Measurements from ENCODE around the gene FNIP2. TPM values are rescaled to one million over a fixed set of nuclear protein-coding genes. Genes with fewer than 3 reads are reported as not detected.

The FNIP2 gene
- polyA plus RNA-seq, 1 of the 3 experiments (the other 2 are of a cell fraction) = 0.97 TPM

- DNase-seq = no peak
- no peaks in the 10 kb centered on the region for H3K9me3 ChIP-seq
- H3K4me2 ChIP-seq = peak overlapping the region; percentile 28; the same call in 1 of the 2 replicates
- POLR2A ChIA-PET = no interaction called here
- no peaks in the 10 kb centered on the region; the same call in 1 of the 2 replicates for H4K20me1 ChIP-seq (ENCODE audit: insufficient read depth)
- peak overlapping the region; percentile 47 to 58 for H3K27ac ChIP-seq (ENCODE audit: low read depth in 2 of 2, low read length in 1 of 2)
- H3K79me2 ChIP-seq (ENCODE audit: insufficient read depth) = no peaks in the 10 kb centered on the region; the same call in none of the 2 replicates
- WGBS (ENCODE audit: low lambda C conversion rate) = 37% methylated on average over 4 of the region's 4 CpGs
- CTCF ChIA-PET = interaction anchor here (0.9 kb wide), 1 partner anchor 143 kb away, joined by 3 read pairs; no protein-coding TSS in a partner anchor
- H3K4me1 ChIP-seq (ENCODE audit: control insufficient read depth in 1 of 2, insufficient read depth in 2 of 2, low read depth in 1 of 2, low read length in 1 of 2) = peaks cover 18 to 37% of the 10 kb centered on the region in 2 experiments; a peak in 3 of 4 replicates
- H3K36me3 ChIP-seq (replicated peaks in 1 of 2; ENCODE audit: control insufficient read depth in 1 of 2, insufficient read depth in 2 of 2, low read length in 1 of 2) = peaks cover 0 to 12% of the 10 kb centered on the region in 2 experiments
- no peaks in the 10 kb centered on the region for H3K27me3 ChIP-seq (ENCODE audit: insufficient read depth)
- peaks cover 14% of the 10 kb centered on the region for H3F3A ChIP-seq (replicated peaks; ENCODE audit: insufficient read depth)
- H3K9ac ChIP-seq = no peak overlapping the region
- H3K4me3 ChIP-seq (ENCODE audit: low read depth in 2 of 2, low read length in 1 of 2) = no peak overlapping the region
- no peak overlapping the region for H2AFZ ChIP-seq (ENCODE audit: low read depth)
- no peaks in the 10 kb centered on the region for H3K9me2 ChIP-seq
- TF ChIP-seq ZBTB33 (IDR thresholded peaks at IDR 0.05; ENCODE audit: borderline replicate concordance, low read depth) (no peak), CHD2 (IDR thresholded peaks at IDR 0.05; ENCODE audit: low read length, partially characterized antibody) (no peak), EP300 (IDR thresholded peaks at IDR 0.05; ENCODE audit: borderline replicate concordance in 1 of 2, low read depth in 1 of 2, low read length in 1 of 2) (peak in 1 of 2 experiments; percentile 75; a peak in 1 of 4 replicates), FOXJ3 (CRISPR knock-in tag; IDR thresholded peaks at IDR 0.05) (no peak), GATA2 (CRISPR knock-in tag; IDR thresholded peaks at IDR 0.05) (no peak), RFX5 (IDR thresholded peaks at IDR 0.05; ENCODE audit: low read length) (no peak), FOXM1 (IDR thresholded peaks at IDR 0.05; ENCODE audit: low read depth) (peak; percentile 43; the same call in 1 of the 2 replicates), TAF1 (IDR thresholded peaks at IDR 0.05; ENCODE audit: borderline replicate concordance, low read depth, low read length) (no peak), NRF1 (IDR thresholded peaks at IDR 0.05; ENCODE audit: low read depth, low read length) (no peak), REST (IDR thresholded peaks at IDR 0.05; ENCODE audit: low read depth, low read length) (no peak), RAD21 (IDR thresholded peaks at IDR 0.05; ENCODE audit: low read length) (no peak), POLR2AphosphoS5 (IDR thresholded peaks at IDR 0.05; ENCODE audit: low read depth, low read length) (peak; percentile 30; the same call in 1 of the 2 replicates), RCOR1 (IDR thresholded peaks at IDR 0.05; ENCODE audit: low read length) (no peak), MEF2A (IDR thresholded peaks at IDR 0.05; ENCODE audit: borderline replicate concordance, low read depth) (peak; percentile 33; the same call in 1 of the 2 replicates), TEAD4 (IDR thresholded peaks at IDR 0.05; ENCODE audit: borderline replicate concordance, insufficient read depth) (peak; percentile 78; the same call in 1 of the 2 replicates), FOSL2 (IDR thresholded peaks at IDR 0.05; ENCODE audit: borderline replicate concordance, low read depth) (peak; percentile 89), CTCF (IDR thresholded peaks at IDR 0.05) (no peak), IRF3 (IDR thresholded peaks at IDR 0.05; ENCODE audit: low read depth, low read length) (no peak), RXRA (IDR thresholded peaks at IDR 0.05; ENCODE audit: borderline replicate concordance, low read depth) (peak; percentile 90), SMC3 (IDR thresholded peaks at IDR 0.05; ENCODE audit: low read depth, low read length) (no peak), NFIC (IDR thresholded peaks at IDR 0.05; ENCODE audit: borderline replicate concordance) (peak; percentile 54), EZH2phosphoT487 (IDR thresholded peaks at IDR 0.05; ENCODE audit: borderline replicate concordance, low read depth) (no peak), GABPA (IDR thresholded peaks at IDR 0.05; ENCODE audit: low read depth) (no peak), TCF12 (IDR thresholded peaks at IDR 0.05) (peak; percentile 87), JUND (IDR thresholded peaks at IDR 0.05) (peak; percentile 87), MXI1 (IDR thresholded peaks at IDR 0.05; ENCODE audit: low read depth, low read length) (no peak)
These were observed 105.1 kb downstream of the FNIP2 start for GRCh38 chr4:158873795-158874401.

Measured in SK-N-SH (cell line).